K562 (cell line): Measurements from ENCODE around the gene STK17A. TPM values are rescaled to one million over a fixed set of nuclear protein-coding genes. Genes with fewer than 3 reads are reported as not detected.
"Not testable (repeated sequence)": the region's sequence is repeated elsewhere in the genome, so short reads cannot be mapped to it uniquely, and the experiment has no call there.

ENCODE experiments used
- ATAC-seq: fragments of 200-7000 bp; cut with Tn5 transposase; 3 replicates; pipeline ENCODE4 v1.9.1; 2020; ENCODE audit warnings: moderate library complexity
- BruUV-seq: library from RNA; stranded (reverse); fragments of 400-500 nt; replicated peaks from 2 replicates; lab custom pipeline; 2021; lab: Mats Ljungman, UMichigan
- CTCF ChIA-PET: fragments of 300-600 bp; formaldehyde crosslinking; extraction: SDS; loops from one replicate; lab custom pipeline; 2021; ENCODE audit warnings: low intra/inter-chr PET ratio; lab: Yijun Ruan, JAX
- POLR2A ChIA-PET: fragments of 300-600, 350-650 bp; sonication (Branson Sonifier 250); formaldehyde crosslinking; extraction: SDS; loops from one replicate; lab custom pipeline; 2021; ENCODE audit warnings: antibody characterized with exemption, inconsistent platforms; lab: Yijun Ruan, JAX
- DNase-seq, 4 experiments: peaks; one replicate each; pipeline versions ENCODE4 v3.0.0 to v3.0.0-alpha.2; 2011 to 2018; ENCODE audit warnings: low spot score in 3 of 4, mixed read lengths in 3 of 4; ENCODE audit errors: extremely low read depth in 1 of 4
- FAIRE-seq: peaks from 2 replicates; lab custom pipeline; 2011; peaks lifted over from hg19 to GRCh38; lab: Jason Lieb, UNC
- H2AFZ ChIP-seq: 2 replicates; pipeline ENCODE4 v1.6.0; 2011; ENCODE audit warnings: low read depth, low read length, control low read depth, inconsistent platforms
- H3K27ac ChIP-seq: fragments of 200-600 bp; 3 replicates; pipeline ENCODE4 v1.8.0; 2011; ENCODE audit warnings: low read depth, mild to moderate bottlenecking, control low read depth, inconsistent platforms, low read length, moderate library complexity, mixed read lengths; ENCODE audit errors: extremely low read depth
- H3K27me3 ChIP-seq, 2 experiments: fragments of 300-600 bp in 1 of 2; 2 replicates in 1 of 2; 3 replicates in 1 of 2; pipeline versions ENCODE4 v1.6.0 to v1.8.0; 2011; ENCODE audit warnings: inconsistent platforms in 2 of 2, low read length in 2 of 2, mild to moderate bottlenecking in 1 of 2, mixed read lengths in 1 of 2, moderate library complexity in 1 of 2; ENCODE audit not compliant: control insufficient read depth in 2 of 2, insufficient read depth in 2 of 2
- H3K36me3 ChIP-seq: fragments of 300-600 bp; 3 replicates; pipeline ENCODE4 v1.8.0; 2011; ENCODE audit warnings: mild to moderate bottlenecking, low read length, inconsistent platforms; ENCODE audit not compliant: control insufficient read depth, insufficient read depth
- H3K4me1 ChIP-seq, 2 experiments: fragments of 200-600 bp in 1 of 2; replicated peaks in 1 of 2; 2 replicates in 1 of 2; 3 replicates in 1 of 2; pipeline versions ENCODE4 v1.5.1 to v1.8.0; 2011; ENCODE audit warnings: inconsistent platforms in 2 of 2, low read length in 2 of 2, mild to moderate bottlenecking in 1 of 2, mixed read lengths in 1 of 2, moderate library complexity in 1 of 2; ENCODE audit not compliant: control insufficient read depth in 2 of 2, insufficient read depth in 2 of 2
- H3K4me2 ChIP-seq: 2 replicates; pipeline ENCODE4 v1.6.1; 2011; ENCODE audit warnings: low read length, control low read depth, inconsistent platforms, mixed read lengths; ENCODE audit not compliant: insufficient read depth
- H3K4me3 ChIP-seq: fragments of 200-600 bp; sonication (generic), shearing (Covaris generic); 2 replicates; pipeline ENCODE4 v1.5.1; 2016; ENCODE audit warnings: control low read depth, inconsistent platforms
- H3K79me2 ChIP-seq: fragments of 200-600 bp; 3 replicates; pipeline ENCODE4 v1.8.0; 2011; ENCODE audit warnings: low read length, inconsistent platforms; ENCODE audit not compliant: control insufficient read depth, insufficient read depth
- H3K9ac ChIP-seq, 2 experiments: 2 replicates each; pipeline versions ENCODE4 v1.6.0 to v1.6.1; 2011; ENCODE audit warnings: low read depth in 2 of 2, low read length in 2 of 2, control low read depth in 1 of 2, inconsistent platforms in 1 of 2, mild to moderate bottlenecking in 1 of 2, mixed read lengths in 1 of 2; ENCODE audit not compliant: insufficient read depth in 1 of 2
- H3K9me1 ChIP-seq: one replicate; pipeline ENCODE4 v1.6.0; 2011; ENCODE audit warnings: inconsistent platforms, mild to moderate bottlenecking, low read length, moderate library complexity; ENCODE audit not compliant: control insufficient read depth, insufficient read depth
- H3K9me3 ChIP-seq: replicated peaks from 2 replicates; pipeline ENCODE4 v1.5.1; 2011; ENCODE audit warnings: low read depth, low read length, inconsistent platforms; ENCODE audit not compliant: control insufficient read depth, insufficient read depth
- H4K20me1 ChIP-seq: replicated peaks from 2 replicates; pipeline ENCODE4 v1.6.1; 2011; ENCODE audit warnings: low read length, inconsistent platforms, mixed read lengths; ENCODE audit not compliant: control insufficient read depth, insufficient read depth
- CEBPB ChIP-seq: fragments of 450-650 bp; IDR thresholded peaks from 2 replicates; pipeline ENCODE4 v1.6.1; 2016; ENCODE audit warnings: missing genetic modification characterization, missing compliant biosample characterization
- CEBPG ChIP-seq, 3 experiments: fragments of 200-800 bp in 1 of 3; sonication (Bioruptor generic) in 1 of 3; sonication (generic) in 1 of 3; formaldehyde crosslinking in 1 of 3; IDR thresholded peaks in 2 of 3; conservative IDR thresholded peaks in 1 of 3; 2 replicates each; pipeline versions ENCODE4 v1.6.1 to v1.8.0; 2016 to 2022; ENCODE audit warnings: missing compliant biosample characterization in 2 of 3, missing genetic modification characterization in 2 of 3, mild to moderate bottlenecking in 1 of 3, missing genetic modification reagents in 1 of 3
- WGBS: fragments of 100-300 bp; shearing (Covaris generic); methylation state at CpG from one replicate; pipeline ENCODE4 v1.1.6; 2016; ENCODE audit warnings: low coverage, mixed read lengths; ENCODE audit not compliant: insufficient coverage; ENCODE audit errors: missing lambda C conversion rate; 5-methylcytosine and 5-hydroxymethylcytosine counted together
- in situ Hi-C: fragments of 300-500 bp; cut with MboI; formaldehyde crosslinking; loops from 4 replicates; pipeline ENCODE4 v1.15.0; 2018; ENCODE audit warnings: inconsistent platforms, mixed read lengths
- intact Hi-C: fragments of 100-400 bp; cut with micrococcal nuclease; formaldehyde crosslinking; loops from 2 replicates; pipeline ENCODE4 v1.14.2; 2022
- polyA plus RNA-seq, 8 experiments: library from polyadenylated mRNA; depleted of rRNA in 4 of 8; stranded (reverse) in 5 of 8; unstranded in 3 of 8; fragments of >200 nt; fragmentation: Nextera tagmentation in 2 of 8; fragmentation: Illumina TruSeq in 1 of 8; extraction: Ambion mirVana in 2 of 8; extraction: Trizol in 1 of 8; gene quantifications; 2 replicates each; pipeline versions ENCODE4 v1.2.1 to v1.2.3, GENCODE V29; 2011 to 2014; ENCODE audit warnings: inconsistent platforms in 1 of 8, missing spikeins in 1 of 8
- total RNA-seq, 7 experiments: library from RNA; depleted of rRNA in 6 of 7; stranded (reverse); fragments of >200 nt in 6 of 7; fragmentation: Illumina TruSeq in 2 of 7; extraction: Trizol in 2 of 7; gene quantifications; 2 replicates each; pipeline versions ENCODE4 v1.2.1 to v1.2.3, GENCODE V29; 2011 to 2021; ENCODE audit warnings: low replicate concordance in 1 of 7
- TF ChIP-seq, protein P1 (sequence below), 2 experiments: fragments of 450-650 bp in 1 of 2; sonication (generic) in 1 of 2; formaldehyde crosslinking in 1 of 2; IDR thresholded peaks in 1 of 2; conservative IDR thresholded peaks in 1 of 2; 2 replicates each; pipeline versions ENCODE4 v1.6.1 to v1.8.1; 2016 to 2023; ENCODE audit warnings: mild to moderate bottlenecking in 2 of 2, moderate library complexity in 2 of 2, inconsistent platforms in 1 of 2, missing genetic modification reagents in 1 of 2

Gene STK17A
- total and polyA plus RNA-seq, 9 of the 15 experiments (the other 6 are each of a cell fraction or from before 2014, with no cell fraction given): 3.4 to 16.3 (median 13.2) TPM

DNA sequence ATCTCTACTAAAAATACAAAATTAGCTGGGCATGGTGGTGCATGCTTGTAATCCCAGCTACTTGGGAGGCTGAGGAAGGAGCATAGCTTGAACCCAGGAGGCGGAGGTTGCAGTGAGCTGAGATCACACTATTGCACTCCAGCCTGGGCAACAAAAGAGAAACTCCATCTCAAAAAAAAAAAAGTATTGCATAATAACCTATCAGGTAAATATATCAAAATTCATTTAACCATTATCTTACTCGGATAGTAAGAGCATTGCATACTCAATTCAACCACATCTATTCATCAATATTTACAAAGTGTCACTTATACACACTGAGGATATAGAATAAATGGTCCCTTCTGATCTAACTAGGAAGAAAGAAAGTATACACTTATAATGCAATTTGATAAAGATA lies 9.1 kb upstream of the STK17A start:
- H2AFZ ChIP-seq; BruUV-seq; H3K79me2 ChIP-seq; CTCF ChIA-PET; intact Hi-C loops; H3K27ac ChIP-seq; H3K9me3 ChIP-seq; ATAC-seq; in situ Hi-C loops; FAIRE-seq; H3K9ac ChIP-seq; H3K27me3 ChIP-seq; H3K4me2 ChIP-seq; H3K36me3 ChIP-seq; DNase-seq; H3K9me1 ChIP-seq; H3K4me3 ChIP-seq; H4K20me1 ChIP-seq; TF ChIP-seq CEBPG (CRISPR knock-in tag; IDR thresholded peaks at IDR 0.05): not testable (repeated sequence)
- TF ChIP-seq CEBPB (peak; percentile 72), CEBPG (tag; conservative IDR thresholded peaks at IDR 0.05 in 1 of 2, IDR thresholded peaks at IDR 0.05 in 1 of 2) (peak; percentile 61 to 87; a peak in 3 of 4 replicates)
- TF ChIP-seq, protein P1, sequence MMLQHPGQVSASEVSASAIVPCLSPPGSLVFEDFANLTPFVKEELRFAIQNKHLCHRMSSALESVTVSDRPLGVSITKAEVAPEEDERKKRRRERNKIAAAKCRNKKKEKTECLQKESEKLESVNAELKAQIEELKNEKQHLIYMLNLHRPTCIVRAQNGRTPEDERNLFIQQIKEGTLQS (IDR thresholded peaks at IDR 0.05): 0 out of 2 replicates have a peak, but pooled peaks have one; percentile 15
- TF ChIP-seq, protein P1 (CRISPR knock-in tag; conservative IDR thresholded peaks at IDR 0.05): not testable (repeated sequence)
- WGBS: 91% methylated on average over 2 of the region's 2 CpGs
- H3K4me1 ChIP-seq: peaks cover 4 to 28% of the 10 kb centered on the region in 2 experiments
- POLR2A ChIA-PET: interaction anchor here (0.8 to 2.8 kb wide), 4 partner anchors 8 to 219 kb away, joined by 3 to 16 read pairs (median 6); partner anchors contain the start of gene STK17A
